HUES48 (cell line): ENCODE measurements around the gene KTN1.

ENCODE experiments used
- H3K27ac ChIP-seq: one replicate; pipeline ENCODE4 v1.7.0; 2013; ENCODE audit warnings: low read depth, low read length, inconsistent platforms
- H3K27me3 ChIP-seq: 2 replicates; pipeline ENCODE4 v1.6.1; 2013; ENCODE audit warnings: mild to moderate bottlenecking, low read length; ENCODE audit not compliant: control insufficient read depth, insufficient read depth
- H3K36me3 ChIP-seq: 2 replicates; pipeline ENCODE4 v1.6.1; 2013; ENCODE audit warnings: low read length; ENCODE audit not compliant: control insufficient read depth, insufficient read depth
- H3K4me1 ChIP-seq: 2 replicates; pipeline ENCODE4 v1.6.1; 2013; ENCODE audit warnings: mild to moderate bottlenecking, low read length; ENCODE audit not compliant: control insufficient read depth, insufficient read depth
- H3K4me3 ChIP-seq: 2 replicates; pipeline ENCODE4 v1.5.1; 2013; ENCODE audit warnings: mild to moderate bottlenecking, low read depth, low read length
- H3K9ac ChIP-seq: 2 replicates; pipeline ENCODE4 v1.6.1; 2013; ENCODE audit warnings: mild to moderate bottlenecking, low read depth, low read length, moderate library complexity
- H3K9me3 ChIP-seq: 2 replicates; pipeline ENCODE4 v1.6.1; 2013; ENCODE audit warnings: low read length; ENCODE audit not compliant: control insufficient read depth, insufficient read depth

The KTN1 gene

GRCh38 chr14:55546212-55546874 lies 33.7 kb upstream of the KTN1 start:
- no peak overlapping the region for H3K4me3 ChIP-seq
- H3K9ac ChIP-seq, result no peak overlapping the region
- H3K27me3 ChIP-seq, result no peaks in the 10 kb centered on the region
- H3K36me3 ChIP-seq, result no peaks in the 10 kb centered on the region
- no peaks in the 10 kb centered on the region for H3K9me3 ChIP-seq
- H3K4me1 ChIP-seq, result no peaks in the 10 kb centered on the region
- H3K27ac ChIP-seq, result no peak overlapping the region

DNA sequence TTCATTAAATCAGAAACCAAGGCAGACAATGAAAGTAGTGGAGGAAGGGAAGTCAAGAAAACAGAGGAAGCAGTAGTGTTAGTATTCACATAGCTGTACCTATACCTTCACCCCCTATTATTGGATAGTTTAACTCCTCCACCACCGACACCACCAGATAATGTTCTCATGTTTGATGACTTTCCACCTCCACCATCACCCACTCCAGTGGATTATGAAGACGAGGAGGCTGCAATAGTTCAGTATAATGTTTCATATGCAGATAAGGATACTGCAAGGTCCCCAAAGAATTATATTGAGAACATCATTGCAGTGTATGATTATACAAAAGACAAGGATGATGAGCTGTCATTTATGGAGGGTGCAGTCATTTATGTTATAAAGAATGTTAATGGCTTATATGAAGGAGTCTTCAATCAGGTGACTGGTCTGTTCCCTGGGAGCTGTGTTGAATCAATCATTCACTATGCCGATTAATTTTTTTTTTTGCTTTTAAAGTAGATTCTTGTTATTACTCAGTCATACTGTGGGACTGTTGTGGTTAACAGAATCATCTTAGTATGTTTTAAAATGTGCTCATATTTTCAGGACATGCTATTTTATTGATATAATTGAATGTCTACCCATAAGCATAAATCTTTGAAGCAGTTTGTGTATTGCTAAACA lies 32.2 kb upstream of the KTN1 start:
- Histone ChIP-seq H3K27me3 (no peaks in the 10 kb centered on the region), H3K9ac (no peak overlapping the region), H3K4me1 (no peaks in the 10 kb centered on the region), H3K27ac (no peak overlapping the region), H3K36me3 (no peaks in the 10 kb centered on the region), H3K9me3 (no peaks in the 10 kb centered on the region), H3K4me3 (no peak overlapping the region)

GRCh38 chr14:55553791-55554190 lies 26.2 kb upstream of the KTN1 start:
- Histone ChIP-seq H3K9ac (no peak overlapping the region), H3K4me1 (no peaks in the 10 kb centered on the region), H3K9me3 (no peaks in the 10 kb centered on the region), H3K4me3 (no peak overlapping the region), H3K36me3 (no peaks in the 10 kb centered on the region), H3K27me3 (no peaks in the 10 kb centered on the region), H3K27ac (no peak overlapping the region)

DNA sequence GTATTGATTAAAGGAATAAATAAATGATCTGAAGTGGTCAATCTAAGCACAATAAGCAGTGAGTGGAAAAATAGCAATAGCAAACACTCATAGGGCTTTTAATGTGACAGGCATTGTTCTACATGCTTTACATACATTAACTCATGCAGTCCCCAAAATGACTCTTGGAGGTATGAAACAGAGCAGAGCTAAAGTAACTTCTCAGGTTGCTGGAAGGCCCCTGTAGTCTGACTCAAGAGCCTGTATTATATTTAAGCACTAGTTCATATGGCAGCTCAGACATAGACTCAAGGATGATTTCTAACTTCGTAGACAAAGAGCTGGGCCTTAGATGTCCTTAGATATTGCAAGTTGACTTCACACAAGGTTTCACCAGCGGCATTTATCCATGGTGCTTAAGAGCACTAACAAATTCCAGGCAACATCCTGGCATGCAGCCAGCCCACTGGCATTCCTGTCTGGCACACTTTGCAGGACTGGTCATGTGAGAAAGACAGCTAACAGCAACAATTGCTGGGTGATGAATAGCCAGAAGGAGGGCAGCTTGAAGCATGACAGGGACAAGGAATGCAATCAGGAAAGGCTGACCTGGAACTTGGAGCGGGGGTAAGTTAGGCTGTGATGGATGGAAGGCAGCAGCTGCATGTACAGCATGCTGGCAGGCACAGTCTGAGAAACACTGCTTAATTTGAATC lies 22.9 kb upstream of the KTN1 start:
- Histone ChIP-seq H3K4me1 (no peaks in the 10 kb centered on the region), H3K36me3 (no peaks in the 10 kb centered on the region), H3K27me3 (no peaks in the 10 kb centered on the region), H3K4me3 (no peak overlapping the region), H3K9me3 (no peaks in the 10 kb centered on the region), H3K27ac (no peak overlapping the region), H3K9ac (no peak overlapping the region)

- Histone ChIP-seq H3K4me3 (no peak overlapping the region), H3K27ac (no peak overlapping the region), H3K9me3 (no peaks in the 10 kb centered on the region), H3K9ac (no peak overlapping the region), H3K27me3 (no peaks in the 10 kb centered on the region), H3K36me3 (no peaks in the 10 kb centered on the region), H3K4me1 (no peaks in the 10 kb centered on the region)
These were observed 17.9 kb upstream of the KTN1 start for GRCh38 chr14:55562135-55562534.

DNA sequence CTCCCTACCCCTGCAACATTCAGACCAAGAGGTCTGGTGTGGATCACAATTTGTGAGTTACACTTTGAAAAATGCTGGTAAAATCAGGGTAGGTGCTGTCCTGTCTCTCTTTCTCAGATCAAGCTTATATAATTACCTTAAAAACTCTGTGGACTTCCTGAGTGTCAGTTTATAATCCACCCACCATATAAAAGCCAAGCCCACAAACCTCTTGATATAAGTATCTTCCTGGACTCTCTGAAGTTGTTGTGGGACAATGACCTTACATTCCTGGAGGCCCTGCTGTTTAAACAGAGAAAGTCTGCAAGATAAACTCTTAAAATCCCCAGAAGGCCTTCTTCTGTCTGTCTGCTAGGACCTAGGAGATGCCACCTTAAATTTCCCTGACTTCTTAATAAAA lies 11.4 kb upstream of the KTN1 start:
- H3K4me1 ChIP-seq, result no peaks in the 10 kb centered on the region
- H3K36me3 ChIP-seq, result no peaks in the 10 kb centered on the region
- no peak overlapping the region for H3K9ac ChIP-seq
- no peaks in the 10 kb centered on the region for H3K27me3 ChIP-seq
- H3K27ac ChIP-seq, result no peak overlapping the region
- H3K4me3 ChIP-seq, result no peak overlapping the region
- H3K9me3 ChIP-seq, result no peaks in the 10 kb centered on the region

DNA sequence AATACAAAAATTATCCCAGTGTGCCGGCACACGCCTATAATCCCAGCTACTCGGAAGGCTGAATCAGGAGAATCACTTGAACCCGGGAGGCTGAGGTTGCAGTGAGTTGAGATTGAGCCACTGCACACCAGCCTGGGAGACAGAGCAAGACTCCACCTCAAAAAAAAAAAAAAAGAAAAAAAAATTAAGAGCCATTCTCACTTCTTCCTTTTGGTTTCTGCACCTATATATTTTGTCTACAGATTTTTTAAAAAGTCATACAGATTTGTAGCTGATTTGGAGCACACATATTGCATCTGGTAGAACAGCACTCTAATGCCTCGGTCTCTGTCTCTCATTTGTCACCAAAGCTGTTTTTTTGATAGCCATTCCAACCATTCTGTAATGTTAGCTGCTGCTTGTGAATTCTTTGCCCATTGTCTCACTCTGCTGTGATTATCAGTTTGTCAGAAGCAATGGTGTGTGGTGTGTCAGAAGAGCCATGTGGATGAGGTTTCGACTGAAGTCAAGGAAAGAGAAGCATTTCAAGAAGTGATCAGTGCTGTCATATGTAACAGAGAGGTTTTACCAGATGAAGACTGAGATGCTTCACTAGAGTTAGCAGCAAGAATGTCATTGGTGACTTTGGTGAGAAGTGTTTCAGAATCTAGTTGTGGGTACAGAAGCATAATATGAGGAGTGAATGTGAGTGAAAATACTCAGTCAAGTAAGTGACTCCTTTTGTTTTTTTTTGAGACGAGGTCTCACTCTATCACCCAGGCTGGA lies 8.7 kb upstream of the KTN1 start:
- H3K36me3 ChIP-seq, result no peaks in the 10 kb centered on the region
- H3K27ac ChIP-seq, result no peak overlapping the region
- H3K27me3 ChIP-seq, result no peaks in the 10 kb centered on the region
- no peak overlapping the region for H3K9ac ChIP-seq
- H3K4me1 ChIP-seq, result no peaks in the 10 kb centered on the region
- H3K9me3 ChIP-seq, result no peaks in the 10 kb centered on the region
- no peak overlapping the region for H3K4me3 ChIP-seq

DNA sequence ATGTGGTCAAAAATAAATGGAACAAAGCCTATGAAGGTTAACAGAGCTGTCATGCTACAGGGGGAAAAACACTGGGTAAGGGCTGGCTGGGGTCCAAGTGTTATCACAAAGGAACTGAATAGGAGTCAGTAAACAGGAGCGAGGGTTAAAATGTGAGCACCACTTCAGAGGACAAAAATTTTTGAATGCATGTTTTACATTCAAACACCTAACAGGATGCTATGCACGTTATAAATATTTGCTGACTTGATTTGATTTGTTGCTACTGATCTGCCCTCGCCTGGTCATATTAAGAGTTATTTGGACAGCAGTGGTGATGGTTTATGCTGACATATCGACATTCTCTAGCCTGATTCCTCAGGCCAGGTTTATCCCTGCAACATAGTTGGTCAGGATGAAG lies 7.4 kb upstream of the KTN1 start:
- Histone ChIP-seq H3K9me3 (no peaks in the 10 kb centered on the region), H3K36me3 (0 out of 2 replicates have a peak, but pooled peaks cover 9% of the 10 kb centered on the region), H3K9ac (no peak overlapping the region), H3K27ac (no peak overlapping the region), H3K4me3 (no peak overlapping the region), H3K4me1 (no peaks in the 10 kb centered on the region), H3K27me3 (no peaks in the 10 kb centered on the region)

- H3K27me3 ChIP-seq, result no peaks in the 10 kb centered on the region
- H3K27ac ChIP-seq, result no peak overlapping the region
- peaks cover 3% of the 10 kb centered on the region; the same call in 1 of the 2 replicates for H3K4me1 ChIP-seq
- no peak overlapping the region for H3K9ac ChIP-seq
- H3K36me3 ChIP-seq, result 0 out of 2 replicates have a peak, but pooled peaks cover 11% of the 10 kb centered on the region
- no peak overlapping the region for H3K4me3 ChIP-seq
- H3K9me3 ChIP-seq, result no peaks in the 10 kb centered on the region
These were observed 5.0 kb upstream of the KTN1 start for GRCh38 chr14:55574988-55575387.

GRCh38 chr14:55577229-55577628 lies 2.8 kb upstream of the KTN1 start:
- no peaks in the 10 kb centered on the region for H3K27me3 ChIP-seq
- H3K9ac ChIP-seq, result no peak overlapping the region
- H3K27ac ChIP-seq, result no peak overlapping the region
- peaks cover 14% of the 10 kb centered on the region for H3K4me1 ChIP-seq
- no peak overlapping the region for H3K4me3 ChIP-seq
- H3K9me3 ChIP-seq, result no peaks in the 10 kb centered on the region
- H3K36me3 ChIP-seq, result 0 out of 2 replicates have a peak, but pooled peaks cover 11% of the 10 kb centered on the region
